ENCODE measurements around the gene KRTAP12-3. TPM values are rescaled to one million over a fixed set of nuclear protein-coding genes. Genes with fewer than 3 reads are reported as not detected.

Gene KRTAP12-3
- total RNA-seq, 1 experiment from 2014 or later = not detected

GRCh38 chr21:44650973-44651675 is 6.6 kb upstream of the KRTAP12-3 start:
- intact Hi-C loops (cut with micrococcal nuclease; ENCODE audit: unreplicated experiment) = no loop called here
- ChIA-PET POLR2A (ENCODE audit: low non-redundant PET) (interaction anchor here (0.5 kb wide), 1 partner anchor 149 kb away, joined by 3 read pairs; no protein-coding TSS in a partner anchor), CTCF (no interaction called here)
- BruUV-seq (replicated peaks) = no TSS peak
- Histone ChIP-seq H3K36me3 (ENCODE audit: insufficient read depth, low read length, poor library complexity, severe bottlenecking) (no peaks in the 10 kb centered on the region), H3K9me3 (ENCODE audit: low read depth, low read length, poor library complexity, severe bottlenecking) (no peaks in the 10 kb centered on the region), H3K27ac (ENCODE audit: low read depth, low read length, poor library complexity, severe bottlenecking) (no peak overlapping the region), H3K27me3 (replicated peaks; ENCODE audit: insufficient read depth, low read depth, low read length, poor library complexity) (no peaks in the 10 kb centered on the region), H3K4me3 (ENCODE audit: low read depth, low read length, poor library complexity, severe bottlenecking) (no peak overlapping the region), H3K4me1 (ENCODE audit: insufficient read depth, low read length, poor library complexity, severe bottlenecking) (no peaks in the 10 kb centered on the region)
- TF ChIP-seq CTCF (conservative IDR thresholded peaks at IDR 0.05; ENCODE audit: low read depth, low read length) = no peak
- TF ChIP-seq EZH2 (IDR thresholded peaks at IDR 0.05; ENCODE audit: borderline replicate concordance, low read depth, low read length, poor library complexity, severe bottlenecking) = no peak
- DNase-seq (ENCODE audit: low spot score) = no peak

- Histone ChIP-seq H3K27ac (ENCODE audit: low read depth, low read length, poor library complexity, severe bottlenecking) (no peak overlapping the region), H3K36me3 (ENCODE audit: insufficient read depth, low read length, poor library complexity, severe bottlenecking) (no peaks in the 10 kb centered on the region), H3K4me3 (ENCODE audit: low read depth, low read length, poor library complexity, severe bottlenecking) (no peak overlapping the region), H3K27me3 (replicated peaks; ENCODE audit: insufficient read depth, low read depth, low read length, poor library complexity) (no peaks in the 10 kb centered on the region), H3K9me3 (ENCODE audit: low read depth, low read length, poor library complexity, severe bottlenecking) (no peaks in the 10 kb centered on the region), H3K4me1 (ENCODE audit: insufficient read depth, low read length, poor library complexity, severe bottlenecking) (no peaks in the 10 kb centered on the region)
- no TSS peak for BruUV-seq (replicated peaks)
- CTCF ChIA-PET = no interaction called here
- intact Hi-C loops (cut with micrococcal nuclease; ENCODE audit: unreplicated experiment) = no loop called here
- POLR2A ChIA-PET (ENCODE audit: low non-redundant PET) = interaction anchor here (0.6 kb wide), 1 partner anchor 140 kb away, joined by 4 read pairs; no protein-coding TSS in a partner anchor
- TF ChIP-seq CTCF (conservative IDR thresholded peaks at IDR 0.05; ENCODE audit: low read depth, low read length) (no peak), EZH2 (IDR thresholded peaks at IDR 0.05; ENCODE audit: borderline replicate concordance, low read depth, low read length, poor library complexity, severe bottlenecking) (no peak)
- DNase-seq (ENCODE audit: low spot score) = no peak
Measured at GRCh38 chr21:44653123-44653522, 4.6 kb upstream of the KRTAP12-3 start.

GRCh38 chr21:44653656-44654575 is 3.8 kb upstream of the KRTAP12-3 start:
- no peak for DNase-seq (ENCODE audit: low spot score)
- Histone ChIP-seq H3K36me3 (ENCODE audit: insufficient read depth, low read length, poor library complexity, severe bottlenecking) (no peaks in the 10 kb centered on the region), H3K27me3 (replicated peaks; ENCODE audit: insufficient read depth, low read depth, low read length, poor library complexity) (no peaks in the 10 kb centered on the region), H3K27ac (ENCODE audit: low read depth, low read length, poor library complexity, severe bottlenecking) (no peak overlapping the region), H3K4me1 (ENCODE audit: insufficient read depth, low read length, poor library complexity, severe bottlenecking) (no peaks in the 10 kb centered on the region), H3K9me3 (ENCODE audit: low read depth, low read length, poor library complexity, severe bottlenecking) (no peaks in the 10 kb centered on the region), H3K4me3 (ENCODE audit: low read depth, low read length, poor library complexity, severe bottlenecking) (no peak overlapping the region)
- no peak for TF ChIP-seq CTCF (conservative IDR thresholded peaks at IDR 0.05; ENCODE audit: low read depth, low read length)
- TF ChIP-seq EZH2 (IDR thresholded peaks at IDR 0.05; ENCODE audit: borderline replicate concordance, low read depth, low read length, poor library complexity, severe bottlenecking) = no peak
- ChIA-PET POLR2A (ENCODE audit: low non-redundant PET) (no interaction called here), CTCF (no interaction called here)
- no TSS peak for BruUV-seq (replicated peaks)
- intact Hi-C loops (cut with micrococcal nuclease; ENCODE audit: unreplicated experiment) = no loop called here

All from A673 (cell line).